ENCODE results near the gene CEP164.
"Not testable (repeated sequence)": the region's sequence is repeated elsewhere in the genome, so short reads cannot be mapped to it uniquely, and the experiment has no call there.

Gene CEP164

GRCh38 chr11:117369534-117369933 is 41.9 kb downstream of the CEP164 start:
- no peak for DNase-seq

- no peak for DNase-seq
Observed at GRCh38 chr11:117371453-117371852, 43.8 kb downstream of the CEP164 start.

GRCh38 chr11:117374316-117375055 is 46.8 kb downstream of the CEP164 start:
- no peak for DNase-seq

- DNase-seq: no peak
Observed at GRCh38 chr11:117375960-117376359, 48.3 kb downstream of the CEP164 start.

- no peak for DNase-seq
Observed at GRCh38 chr11:117376517-117376916, 48.9 kb downstream of the CEP164 start.

GRCh38 chr11:117378976-117379865 is 51.6 kb downstream of the CEP164 start:
- no peak for DNase-seq

GRCh38 chr11:117380676-117381075 is 53.0 kb downstream of the CEP164 start:
- no peak for DNase-seq

GRCh38 chr11:117381481-117382387 is 54.1 kb downstream of the CEP164 start:
- DNase-seq: no peak

- no peak for DNase-seq
Observed at GRCh38 chr11:117382746-117383145, 55.1 kb downstream of the CEP164 start.

GRCh38 chr11:117384045-117384444 is 56.4 kb downstream of the CEP164 start:
- DNase-seq: no peak

GRCh38 chr11:117385471-117385870 is 57.8 kb downstream of the CEP164 start:
- no peak for DNase-seq

- no peak for DNase-seq
Observed at GRCh38 chr11:117385906-117386305, 58.3 kb downstream of the CEP164 start.

GRCh38 chr11:117387992-117388755 is 60.5 kb downstream of the CEP164 start:
- DNase-seq: no peak

- DNase-seq: no peak
Observed at GRCh38 chr11:117390743-117391142, 63.1 kb downstream of the CEP164 start.

- DNase-seq: no peak
Observed at GRCh38 chr11:117391181-117391580, 63.5 kb downstream of the CEP164 start.

GRCh38 chr11:117392001-117392690 is 64.5 kb downstream of the CEP164 start:
- DNase-seq: no peak

GRCh38 chr11:117392979-117393378 is 65.3 kb downstream of the CEP164 start:
- no peak for DNase-seq

- DNase-seq: no peak
Observed at GRCh38 chr11:117394221-117394925, 66.7 kb downstream of the CEP164 start.

- no peak for DNase-seq
Observed at GRCh38 chr11:117395476-117395875, 67.8 kb downstream of the CEP164 start.

- DNase-seq: no peak
Observed at GRCh38 chr11:117396970-117397369, 69.3 kb downstream of the CEP164 start.

GRCh38 chr11:117398618-117399017 is 71.0 kb downstream of the CEP164 start:
- not testable (repeated sequence) for DNase-seq
